K562 (cell line): ENCODE results near the gene ADAMTS14. TPM values are rescaled to one million over a fixed set of nuclear protein-coding genes. Genes with fewer than 3 reads are reported as not detected.

Experiments used
- CBX2 ChIP-seq: fragments of 200-600 bp; sonication (generic); IDR thresholded peaks from one replicate; pipeline ENCODE4 v1.6.1; 2012; ENCODE audit warnings: mild to moderate bottlenecking, low read length, inconsistent platforms; ENCODE audit not compliant: insufficient read depth, poor library complexity, severe bottlenecking
- CXXC5 ChIP-seq: fragments of 250-450 bp; sonication (Bioruptor Pico); IDR thresholded peaks from 2 replicates; pipeline ENCODE4 v1.8.0; 2022; ENCODE audit warnings: inconsistent platforms, mild to moderate bottlenecking, moderate library complexity
- ETV1 ChIP-seq: fragments of 450-650 bp; conservative IDR thresholded peaks from 2 replicates; pipeline ENCODE4 v1.6.1; 2016; ENCODE audit warnings: missing genetic modification characterization, control low read depth, low read depth, missing compliant biosample characterization
- GABPA ChIP-seq: fragments of 200-800 bp; sonication (Bioruptor generic); conservative IDR thresholded peaks from 2 replicates; pipeline ENCODE4 v1.6.1; 2016; ENCODE audit warnings: low read depth, missing genetic modification characterization, missing compliant biosample characterization
- HDGF ChIP-seq: fragments of 450-650 bp; IDR thresholded peaks from 2 replicates; pipeline ENCODE4 v1.6.1; 2016
- ILF3 ChIP-seq: fragments of 450-650 bp; IDR thresholded peaks from 2 replicates; pipeline ENCODE4 v1.6.1; 2018; ENCODE audit warnings: antibody characterized with exemption, mild to moderate bottlenecking, moderate library complexity, borderline replicate concordance
- KDM1A ChIP-seq, 2 experiments: fragments of 450-650 bp; IDR thresholded peaks; 2 replicates each; pipeline ENCODE4 v1.6.1; 2016; ENCODE audit warnings: mild to moderate bottlenecking in 2 of 2
- MAFK ChIP-seq: IDR thresholded peaks from 2 replicates; pipeline ENCODE4 v1.6.1; 2011; ENCODE audit warnings: low read length, improper control_type of control experiment
- MAZ ChIP-seq, 2 experiments: fragments of 450-650 bp in 1 of 2; sonication (generic) in 1 of 2; formaldehyde crosslinking; IDR thresholded peaks in 1 of 2; conservative IDR thresholded peaks in 1 of 2; 2 replicates each; pipeline versions ENCODE4 v1.4.0 to v1.5.0; 2020; ENCODE audit warnings: mild to moderate bottlenecking in 1 of 2, missing genetic modification reagents in 1 of 2
- NBN ChIP-seq: fragments of 450-650 bp; IDR thresholded peaks from 2 replicates; pipeline ENCODE4 v1.6.1; 2016; ENCODE audit warnings: low read depth, mild to moderate bottlenecking
- POLR2H ChIP-seq: IDR thresholded peaks from 2 replicates; pipeline ENCODE4 v1.6.1; 2016; ENCODE audit warnings: missing genetic modification characterization, low read depth, mild to moderate bottlenecking, control low read depth, missing compliant biosample characterization, moderate library complexity
- PRPF4 ChIP-seq: fragments of 200-400 bp; formaldehyde crosslinking; IDR thresholded peaks from one replicate; pipeline ENCODE4 v1.6.1; 2017; ENCODE audit warnings: low read length, low read depth, mild to moderate bottlenecking; ENCODE audit not compliant: insufficient read depth, poor library complexity, severe bottlenecking
- RBM34 ChIP-seq: fragments of 200-400 bp; formaldehyde crosslinking; IDR thresholded peaks from 2 replicates; pipeline ENCODE4 v1.6.1; 2018; ENCODE audit warnings: low read length, borderline replicate concordance; ENCODE audit not compliant: insufficient read depth
- RFX7 ChIP-seq: fragments of 250-450 bp; sonication (Bioruptor Pico); IDR thresholded peaks from 2 replicates; pipeline ENCODE4 v1.5.1; 2021; ENCODE audit warnings: mild to moderate bottlenecking
- SRF ChIP-seq, 2 experiments: fragments of 250-450, 450-650 bp in 1 of 2; sonication (Bioruptor Pico) in 1 of 2; sonication (generic) in 1 of 2; formaldehyde crosslinking; IDR thresholded peaks; 2 replicates each; pipeline versions ENCODE4 v1.5.0 to v1.5.1; 2020 to 2022; ENCODE audit warnings: mild to moderate bottlenecking in 1 of 2, missing genetic modification reagents in 1 of 2
- STAG1 ChIP-seq: sonication (generic); formaldehyde crosslinking; IDR thresholded peaks from 2 replicates; pipeline ENCODE4 v1.5.0; 2020; ENCODE audit warnings: missing genetic modification reagents, borderline replicate concordance
- STAT5A ChIP-seq: IDR thresholded peaks from 2 replicates; pipeline ENCODE4 v1.6.1; 2012; ENCODE audit warnings: low read length, inconsistent platforms, borderline replicate concordance
- TAF9B ChIP-seq: fragments of 450-650 bp; IDR thresholded peaks from 2 replicates; pipeline ENCODE4 v1.6.1; 2018; ENCODE audit warnings: mild to moderate bottlenecking; ENCODE audit not compliant: partially characterized antibody
- ZBED1 ChIP-seq: IDR thresholded peaks from 2 replicates; pipeline ENCODE4 v1.6.1; 2014
- ZFP36 ChIP-seq: fragments of 150-350 bp; IDR thresholded peaks from 2 replicates; pipeline ENCODE4 v1.6.1; 2018; ENCODE audit warnings: low read length, low read depth; ENCODE audit not compliant: partially characterized antibody
- ZNF263 ChIP-seq: sonication (generic); formaldehyde crosslinking; IDR thresholded peaks from 2 replicates; pipeline ENCODE4 v1.8.0; 2022; ENCODE audit warnings: mild to moderate bottlenecking, missing genetic modification reagents, borderline replicate concordance
- ZNF3 ChIP-seq: fragments of 250-450 bp; sonication (Bioruptor Pico); IDR thresholded peaks from 2 replicates; pipeline ENCODE4 v1.5.0; 2021; ENCODE audit warnings: mild to moderate bottlenecking, moderate library complexity
- ZNF79 ChIP-seq: fragments of 250-450 bp; sonication (Bioruptor Pico); IDR thresholded peaks from 2 replicates; pipeline ENCODE4 v1.4.0; 2020; ENCODE audit warnings: low read depth, mild to moderate bottlenecking, moderate library complexity
- polyA plus RNA-seq, 8 experiments: library from polyadenylated mRNA; depleted of rRNA in 4 of 8; stranded (reverse) in 5 of 8; unstranded in 3 of 8; fragments of >200 nt; fragmentation: Nextera tagmentation in 2 of 8; fragmentation: Illumina TruSeq in 1 of 8; extraction: Ambion mirVana in 2 of 8; extraction: Trizol in 1 of 8; gene quantifications; 2 replicates each; pipeline versions ENCODE4 v1.2.1 to v1.2.3, GENCODE V29; 2011 to 2014; ENCODE audit warnings: inconsistent platforms in 1 of 8, missing spikeins in 1 of 8
- total RNA-seq, 7 experiments: library from RNA; depleted of rRNA in 6 of 7; stranded (reverse); fragments of >200 nt in 6 of 7; fragmentation: Illumina TruSeq in 2 of 7; extraction: Trizol in 2 of 7; gene quantifications; 2 replicates each; pipeline versions ENCODE4 v1.2.1 to v1.2.3, GENCODE V29; 2011 to 2021; ENCODE audit warnings: low replicate concordance in 1 of 7
- TF ChIP-seq, protein P1 (sequence below): fragments of 450-650 bp; IDR thresholded peaks from one replicate; pipeline ENCODE4 v1.6.1; 2018; ENCODE audit warnings: mild to moderate bottlenecking, moderate library complexity; ENCODE audit not compliant: partially characterized antibody
- TF ChIP-seq, protein P2 (sequence below): fragments of 250-450 bp; sonication (Bioruptor Pico); IDR thresholded peaks from 2 replicates; pipeline ENCODE4 v1.5.0; 2021

The ADAMTS14 gene
- total and polyA plus RNA-seq, 9 of the 15 experiments (the other 6 are each of a cell fraction or from before 2014, with no cell fraction given): 0.04 to 37.4 (median 15.9) TPM

DNA sequence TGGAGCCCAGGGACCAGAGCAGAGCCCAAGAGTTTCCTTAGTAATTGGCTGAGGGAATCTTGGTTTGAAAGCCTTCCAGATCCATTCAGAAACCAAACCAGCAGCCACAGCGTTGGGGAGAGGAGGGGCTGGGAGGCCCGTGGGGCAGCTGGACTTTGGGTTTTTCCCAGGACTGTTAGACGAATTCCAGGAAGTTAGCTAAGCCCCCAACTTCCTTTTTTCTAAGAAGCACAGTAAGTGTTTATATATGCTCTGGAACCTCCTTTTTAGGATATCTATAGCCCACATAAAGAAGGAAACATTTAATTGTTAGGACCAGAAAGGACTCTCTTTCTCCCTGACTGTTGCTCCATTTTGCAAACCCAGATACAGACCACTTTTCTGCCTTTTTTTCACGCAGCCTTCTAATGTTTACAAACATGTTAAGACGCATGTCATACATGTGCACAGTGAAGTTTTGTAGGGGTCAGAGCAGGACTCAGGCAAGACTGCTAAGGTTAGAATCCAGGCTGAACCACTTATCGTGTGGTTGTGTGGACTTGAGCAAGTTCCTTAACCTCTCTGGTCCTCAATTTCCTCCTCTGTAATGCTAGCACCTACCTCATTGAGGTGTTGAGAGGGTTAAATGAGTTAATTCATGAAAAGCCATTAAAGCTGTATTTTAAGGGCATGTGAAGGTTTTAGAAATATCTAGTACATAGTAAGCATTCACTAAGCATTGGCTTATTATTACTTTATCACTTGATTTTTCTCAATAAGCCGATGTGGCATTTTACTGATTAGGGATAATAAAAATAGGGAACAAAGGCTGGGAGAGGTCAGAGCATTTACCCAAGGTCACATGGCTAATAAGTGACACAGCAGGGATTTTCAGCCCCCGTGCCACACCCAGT lies 70.5 kb downstream of the ADAMTS14 start (continued):
- TF ChIP-seq ETV1 (tag) (peak; percentile 37; the same call in 1 of the 2 replicates), CBX2 (no peak), TAF9B (no peak), NBN (0 out of 2 replicates have a peak, but pooled peaks have one; percentile 71), MAFK (no peak), PRPF4 (no peak), HDGF (peak; percentile 84; the same call in 1 of the 2 replicates), RFX7 (CRISPR knock-in tag) (0 out of 2 replicates have a peak, but pooled peaks have one; percentile 65), ZFP36 (peak; percentile 66), ZNF3 (CRISPR knock-in tag) (no peak), RBM34 (no peak), MAZ (CRISPR knock-in tag; conservative IDR thresholded peaks at IDR 0.05 in 1 of 2, IDR thresholded peaks at IDR 0.05 in 1 of 2) (peak in 1 of 2 experiments; percentile 90; a peak in 2 of 4 replicates), SRF (CRISPR knock-in tag; IDR thresholded peaks at IDR 0.05) (peak in 1 of 2 experiments; percentile 97; a peak in 2 of 4 replicates), STAG1 (CRISPR knock-in tag) (no peak), CXXC5 (CRISPR knock-in tag) (no peak; the same call in none of the 2 replicates), ILF3 (no peak), ZBED1 (no peak), KDM1A (IDR thresholded peaks at IDR 0.05) (no peak), ZNF79 (CRISPR knock-in tag) (no peak), GABPA (peak; percentile 64), STAT5A (peak; percentile 85), ZNF263 (no peak), POLR2H (tag) (peak; percentile 73)
- TF ChIP-seq, protein P1, sequence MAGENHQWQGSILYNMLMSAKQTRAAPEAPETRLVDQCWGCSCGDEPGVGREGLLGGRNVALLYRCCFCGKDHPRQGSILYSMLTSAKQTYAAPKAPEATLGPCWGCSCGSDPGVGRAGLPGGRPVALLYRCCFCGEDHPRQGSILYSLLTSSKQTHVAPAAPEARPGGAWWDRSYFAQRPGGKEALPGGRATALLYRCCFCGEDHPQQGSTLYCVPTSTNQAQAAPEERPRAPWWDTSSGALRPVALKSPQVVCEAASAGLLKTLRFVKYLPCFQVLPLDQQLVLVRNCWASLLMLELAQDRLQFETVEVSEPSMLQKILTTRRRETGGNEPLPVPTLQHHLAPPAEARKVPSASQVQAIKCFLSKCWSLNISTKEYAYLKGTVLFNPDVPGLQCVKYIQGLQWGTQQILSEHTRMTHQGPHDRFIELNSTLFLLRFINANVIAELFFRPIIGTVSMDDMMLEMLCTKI: no peak
- TF ChIP-seq, protein P2, sequence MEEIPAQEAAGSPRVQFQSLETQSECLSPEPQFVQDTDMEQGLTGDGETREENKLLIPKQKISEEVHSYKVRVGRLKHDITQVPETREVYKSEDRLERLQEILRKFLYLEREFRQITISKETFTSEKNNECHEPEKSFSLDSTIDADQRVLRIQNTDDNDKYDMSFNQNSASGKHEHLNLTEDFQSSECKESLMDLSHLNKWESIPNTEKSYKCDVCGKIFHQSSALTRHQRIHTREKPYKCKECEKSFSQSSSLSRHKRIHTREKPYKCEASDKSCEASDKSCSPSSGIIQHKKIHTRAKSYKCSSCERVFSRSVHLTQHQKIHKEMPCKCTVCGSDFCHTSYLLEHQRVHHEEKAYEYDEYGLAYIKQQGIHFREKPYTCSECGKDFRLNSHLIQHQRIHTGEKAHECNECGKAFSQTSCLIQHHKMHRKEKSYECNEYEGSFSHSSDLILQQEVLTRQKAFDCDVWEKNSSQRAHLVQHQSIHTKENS (CRISPR knock-in tag): no peak
